Nucleus accumbens (tissue), 56 donors: ENCODE results near the gene IGF2BP2.
A peak's percentile ranks its signal among the peaks of the same experiment; 100 is the strongest.
"Not testable (repeated sequence)": the region's sequence is repeated elsewhere in the genome, so short reads cannot be mapped to it uniquely, and the experiment has no call there.

Source experiments
- DNase-seq, 56 donors: peaks; one replicate each; lab custom pipeline; 2025; lab: John Stamatoyannopoulos, UW

Gene IGF2BP2

GRCh38 chr3:185813205-185813604, 11.6 kb downstream of the IGF2BP2 start:
- no peak for DNase-seq

- peak in 1 of 56 donors; percentile 22 for DNase-seq
Observed at GRCh38 chr3:185807445-185808068, 17.3 kb downstream of the IGF2BP2 start.

- DNase-seq: not testable (repeated sequence)
Observed at GRCh38 chr3:185798831-185799110, 26.1 kb downstream of the IGF2BP2 start.

- no peak for DNase-seq
Observed at GRCh38 chr3:185797993-185798830, 26.6 kb downstream of the IGF2BP2 start.

GRCh38 chr3:185797108-185797881, 27.5 kb downstream of the IGF2BP2 start:
- no peak for DNase-seq

GRCh38 chr3:185796431-185797107, 28.3 kb downstream of the IGF2BP2 start:
- DNase-seq: no peak

- no peak for DNase-seq
Observed at GRCh38 chr3:185793381-185793780, 31.5 kb downstream of the IGF2BP2 start.

- DNase-seq: no peak
Observed at GRCh38 chr3:185792955-185793354, 31.9 kb downstream of the IGF2BP2 start.

DNA sequence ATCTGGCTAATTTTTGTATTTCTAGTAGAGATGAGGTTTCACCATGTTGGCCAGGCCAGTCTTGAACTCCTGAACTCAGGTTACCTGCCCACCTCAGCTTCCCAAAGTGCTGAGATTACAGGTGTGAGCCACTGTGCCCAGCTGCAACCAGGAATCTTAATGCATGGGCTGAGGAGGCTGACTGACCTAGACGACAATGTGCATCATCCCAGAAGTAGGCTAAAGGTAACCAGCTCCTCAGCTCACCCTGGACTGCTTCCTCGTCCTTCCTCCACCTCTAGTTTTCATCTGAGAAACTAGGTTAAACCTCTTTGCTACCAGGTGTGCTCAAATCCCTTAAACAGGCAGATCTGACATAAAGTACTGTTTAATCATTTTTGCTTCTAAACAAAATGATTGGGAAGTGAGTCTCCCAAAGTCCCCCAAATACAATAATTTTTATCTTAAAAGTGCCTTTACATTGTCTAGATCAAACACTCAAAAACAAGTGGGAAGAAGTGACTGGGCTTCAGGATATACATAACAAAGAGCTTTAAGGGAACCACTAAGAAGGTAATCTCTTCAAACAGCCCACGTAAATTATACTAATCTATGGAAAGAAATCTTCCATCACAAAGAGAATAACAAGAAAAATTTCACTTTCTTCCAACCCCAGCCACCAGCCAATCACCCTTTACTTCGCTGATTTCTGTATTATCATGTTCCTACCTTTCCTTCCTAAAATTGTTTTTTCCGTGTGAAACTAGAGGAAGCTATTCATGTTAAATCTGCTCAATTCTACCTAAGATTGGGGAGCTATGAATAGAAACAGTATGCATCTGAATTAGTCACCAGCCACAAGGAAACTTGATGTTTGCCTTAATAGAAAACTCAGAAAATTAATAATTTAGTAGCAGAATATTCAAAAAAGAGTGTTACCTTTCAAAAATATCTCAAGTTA, 34.7 kb downstream of the IGF2BP2 start:
- no peak for DNase-seq

GRCh38 chr3:185789134-185789533, 35.7 kb downstream of the IGF2BP2 start:
- no peak for DNase-seq

DNA sequence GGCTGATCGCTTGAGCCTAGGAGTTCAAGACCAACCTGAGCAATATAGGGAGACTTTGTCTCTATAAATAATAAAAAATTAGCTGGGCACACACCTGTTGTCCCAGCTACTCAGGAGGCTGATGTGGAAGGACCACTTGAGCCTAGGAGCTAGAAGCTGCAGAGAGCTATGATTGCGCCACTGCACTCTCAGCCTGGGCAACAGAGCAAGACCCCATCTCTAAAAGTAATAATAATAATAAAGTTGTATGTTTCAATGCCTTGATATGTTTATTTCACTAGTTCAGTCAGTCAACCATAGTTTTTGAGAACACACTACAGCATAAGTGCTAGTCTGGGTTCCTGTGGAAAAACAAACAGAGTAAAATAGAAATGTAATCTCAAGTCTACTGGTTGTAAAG, 36.5 kb downstream of the IGF2BP2 start:
- no peak for DNase-seq

GRCh38 chr3:185786956-185787877, 37.6 kb downstream of the IGF2BP2 start:
- DNase-seq: no peak

- DNase-seq: not testable (repeated sequence)
Observed at GRCh38 chr3:185786258-185786657, 38.6 kb downstream of the IGF2BP2 start.

DNA sequence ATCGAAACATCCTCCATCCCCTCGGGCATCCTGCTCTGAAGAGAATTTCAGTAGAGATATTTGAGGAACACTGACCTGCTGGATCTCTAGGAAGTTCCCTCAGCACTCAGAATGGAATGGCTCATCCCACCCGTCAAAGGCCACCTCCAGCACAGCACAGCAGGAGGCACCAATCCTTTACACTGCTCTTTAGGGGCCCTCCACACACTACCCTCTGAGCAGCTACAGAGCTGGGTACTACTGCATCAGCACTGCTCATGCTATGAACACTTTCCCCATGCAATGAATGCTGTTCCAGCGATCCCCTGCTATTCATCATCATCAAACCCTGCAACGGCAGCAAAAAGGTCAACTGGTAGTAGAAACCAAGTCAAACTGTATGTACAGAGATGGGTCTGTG, 40.5 kb downstream of the IGF2BP2 start:
- DNase-seq: no peak

- DNase-seq: no peak
Observed at GRCh38 chr3:185781759-185782158, 43.1 kb downstream of the IGF2BP2 start.

DNA sequence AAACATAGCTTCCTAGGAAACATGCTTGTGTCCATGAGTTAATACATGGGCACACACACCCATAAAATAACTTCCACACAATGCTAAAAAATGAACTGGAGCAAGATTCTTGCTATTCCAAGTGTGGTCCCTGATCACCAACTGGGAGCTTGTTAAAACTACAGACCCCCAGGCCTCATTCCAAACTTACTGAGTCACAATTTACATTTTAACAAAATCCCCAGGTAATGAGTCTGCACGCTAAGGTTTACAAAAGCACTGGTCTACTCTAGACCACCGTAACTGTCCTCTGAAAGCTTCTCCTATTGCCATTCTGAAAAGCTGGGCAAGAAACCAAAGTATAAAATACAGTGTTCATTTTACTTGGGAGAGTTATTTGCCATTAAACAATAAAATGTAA, 45.4 kb downstream of the IGF2BP2 start:
- no peak for DNase-seq

DNA sequence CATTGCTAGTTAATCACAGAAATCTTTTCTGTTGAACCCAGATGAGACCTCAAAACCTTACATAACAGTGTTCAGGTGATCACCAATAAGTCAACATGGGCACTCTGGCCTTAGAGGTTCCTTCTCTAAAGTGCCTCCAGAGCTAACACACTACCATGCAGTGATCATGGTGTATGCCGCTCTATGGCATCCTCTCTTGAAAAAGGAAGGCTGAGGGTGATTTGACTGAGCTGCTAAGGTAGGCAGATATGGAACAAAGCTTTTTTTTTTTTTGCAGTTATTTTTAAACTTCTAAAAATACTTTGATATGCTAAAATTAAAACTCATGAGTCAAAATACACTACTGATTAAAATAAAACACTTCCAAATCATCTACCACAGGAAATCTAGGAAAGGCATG, 46.0 kb downstream of the IGF2BP2 start:
- no peak for DNase-seq

DNA sequence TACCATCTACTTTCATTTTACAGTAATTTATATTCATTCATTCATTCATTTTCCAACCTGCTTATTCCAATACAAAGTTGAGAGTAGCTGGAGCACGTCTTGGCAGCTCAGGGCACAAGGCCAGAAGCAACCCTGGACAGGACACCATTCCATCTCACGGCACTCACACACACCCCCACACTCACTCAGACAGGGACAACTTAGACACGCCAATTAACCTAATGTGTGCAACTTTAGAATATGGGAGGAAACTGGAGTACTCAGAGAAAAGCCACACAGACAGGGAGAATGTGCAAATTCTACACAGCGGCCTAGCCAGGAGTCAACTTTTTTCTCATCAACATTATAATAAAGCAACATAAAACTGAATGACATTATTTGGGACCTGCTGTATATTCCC, 46.7 kb downstream of the IGF2BP2 start:
- no peak for DNase-seq

- DNase-seq: no peak
Observed at GRCh38 chr3:185770109-185770508, 54.7 kb downstream of the IGF2BP2 start.
